ENCODE measurements around the gene MAPKAP1. TPM values are rescaled to one million over a fixed set of nuclear protein-coding genes. Genes with fewer than 3 reads are reported as not detected.
"Not testable (repeated sequence)": the region's sequence is repeated elsewhere in the genome, so short reads cannot be mapped to it uniquely, and the experiment has no call there.

The MAPKAP1 gene
- polyA plus RNA-seq, 3 donors: 78.0 to 85.6 (median 81.3) TPM

GRCh38 chr9:125571824-125572223, 135.2 kb downstream of the MAPKAP1 start:
- not testable (repeated sequence) for DNase-seq (ENCODE audit: low read depth in 3 of 3, low spot score in 2 of 3)

GRCh38 chr9:125570246-125570645, 136.8 kb downstream of the MAPKAP1 start:
- no peak for DNase-seq (ENCODE audit: low read depth in 3 of 3, low spot score in 2 of 3)

DNA sequence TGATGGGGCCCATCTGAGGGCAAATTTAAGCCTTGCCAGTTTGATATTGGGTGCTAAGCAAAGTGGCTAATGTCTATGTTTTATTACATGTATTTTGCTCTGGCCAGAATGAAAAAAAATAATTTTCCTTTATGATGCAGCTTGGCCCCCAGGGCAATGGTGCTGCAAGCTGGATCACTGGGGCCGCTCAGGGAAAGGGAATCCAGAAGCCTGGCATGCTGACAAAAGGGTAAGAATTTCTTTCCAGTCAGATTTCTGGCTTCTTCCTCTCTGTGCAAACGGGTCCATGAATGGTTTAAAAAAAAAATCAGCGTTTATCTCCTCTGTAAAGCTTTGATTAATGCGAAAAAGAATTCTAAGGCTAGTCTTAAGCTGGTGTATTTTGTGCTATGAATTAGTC, 138.4 kb downstream of the MAPKAP1 start:
- DNase-seq (ENCODE audit: low read depth in 3 of 3, low spot score in 2 of 3): no peak

DNA sequence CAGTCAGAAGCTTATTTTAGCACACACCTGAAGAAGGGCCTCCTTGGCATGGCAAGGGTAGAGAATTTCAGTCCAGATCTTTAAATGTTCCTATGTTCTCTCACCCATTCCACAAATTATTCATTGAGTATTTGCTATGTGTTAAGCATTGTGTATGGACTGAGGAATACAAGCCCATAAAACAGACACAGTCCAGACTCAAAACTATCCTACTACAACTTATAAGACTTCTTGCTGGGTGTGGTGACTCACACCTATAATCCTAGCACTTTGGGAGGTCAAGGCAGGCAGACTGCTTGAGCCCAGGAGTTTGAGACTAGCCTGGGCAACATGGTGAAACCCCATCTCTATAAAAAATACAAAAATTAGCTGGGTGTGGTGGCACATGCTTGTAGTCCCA, 141.0 kb downstream of the MAPKAP1 start:
- DNase-seq (ENCODE audit: low read depth in 3 of 3, low spot score in 2 of 3): not testable (repeated sequence)

- no peak for DNase-seq (ENCODE audit: low read depth in 3 of 3, low spot score in 2 of 3)
These were observed 141.9 kb downstream of the MAPKAP1 start for GRCh38 chr9:125565126-125565525.

- DNase-seq (ENCODE audit: low read depth in 3 of 3, low spot score in 2 of 3): no peak
These were observed 142.4 kb downstream of the MAPKAP1 start for GRCh38 chr9:125564631-125565030.

GRCh38 chr9:125561509-125562148, 145.4 kb downstream of the MAPKAP1 start:
- no peak for DNase-seq (ENCODE audit: low read depth in 3 of 3, low spot score in 2 of 3)

DNA sequence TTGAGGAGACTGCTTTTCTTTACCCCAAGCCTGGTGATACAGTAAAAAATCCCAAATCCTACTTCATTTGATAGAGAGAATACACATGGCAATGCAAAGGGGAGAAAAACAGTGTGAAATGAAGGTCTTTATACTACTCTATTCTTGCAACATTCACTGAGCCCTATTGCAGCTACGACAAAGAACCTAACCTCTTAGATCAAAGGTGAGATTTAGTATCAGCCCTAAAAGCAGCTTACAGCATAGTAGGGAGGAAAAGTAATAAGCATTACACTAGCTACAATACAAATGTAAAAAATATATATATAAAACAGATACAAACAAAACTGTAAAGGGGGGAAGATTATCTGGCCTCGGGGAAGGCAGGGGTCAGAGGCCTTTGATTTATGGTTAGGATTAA, 147.1 kb downstream of the MAPKAP1 start:
- no peak for DNase-seq (ENCODE audit: low read depth in 3 of 3, low spot score in 2 of 3)

GRCh38 chr9:125559194-125559593, 147.8 kb downstream of the MAPKAP1 start:
- DNase-seq (ENCODE audit: low read depth in 3 of 3, low spot score in 2 of 3): no peak

GRCh38 chr9:125558453-125559092, 148.4 kb downstream of the MAPKAP1 start:
- peak in 2 of 3 donors; percentile 45 to 58 for DNase-seq (ENCODE audit: low read depth in 3 of 3, low spot score in 2 of 3)

DNA sequence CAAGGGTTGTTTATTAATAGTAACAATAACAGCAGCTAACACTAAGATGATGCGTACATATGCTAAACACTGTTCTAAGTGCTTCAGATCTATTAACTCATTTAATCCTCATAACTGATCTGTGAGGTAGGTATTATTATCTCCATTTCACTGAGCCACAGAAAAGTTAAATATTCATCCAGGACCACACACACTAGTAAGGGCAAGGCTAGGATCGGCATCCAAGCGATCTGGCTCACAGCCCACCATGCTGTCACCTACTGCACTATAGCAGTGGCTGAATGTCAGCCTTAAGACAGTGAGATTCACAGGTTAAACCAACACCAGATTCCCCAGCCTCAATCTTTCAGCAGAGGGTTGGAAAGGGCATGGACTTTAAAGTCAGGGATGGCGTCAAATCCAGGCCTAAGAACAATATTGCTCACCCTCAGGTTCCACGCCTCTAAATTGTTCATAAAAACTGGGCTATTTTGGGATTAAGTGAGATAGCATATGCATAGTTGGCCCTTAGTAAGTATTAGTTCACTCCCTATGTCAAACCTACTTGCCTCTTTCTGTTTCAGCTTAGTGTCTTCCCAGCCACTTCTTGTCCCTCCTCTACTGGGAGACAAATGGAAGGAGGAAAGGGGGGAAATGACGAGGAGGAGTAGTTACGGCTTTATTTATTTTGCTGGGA, 150.8 kb downstream of the MAPKAP1 start:
- no peak for DNase-seq (ENCODE audit: low read depth in 3 of 3, low spot score in 2 of 3)

- no peak for DNase-seq (ENCODE audit: low read depth in 3 of 3, low spot score in 2 of 3)
These were observed 152.3 kb downstream of the MAPKAP1 start for GRCh38 chr9:125554726-125555125.

- no peak for DNase-seq (ENCODE audit: low read depth in 3 of 3, low spot score in 2 of 3)
These were observed 155.2 kb downstream of the MAPKAP1 start for GRCh38 chr9:125551781-125552180.

GRCh38 chr9:125549891-125550885, 156.8 kb downstream of the MAPKAP1 start:
- peak in 2 of 3 donors; percentile 44 to 52 for DNase-seq (ENCODE audit: low read depth in 3 of 3, low spot score in 2 of 3)

GRCh38 chr9:125549465-125549871, 157.5 kb downstream of the MAPKAP1 start:
- DNase-seq (ENCODE audit: low read depth in 3 of 3, low spot score in 2 of 3): no peak

DNA sequence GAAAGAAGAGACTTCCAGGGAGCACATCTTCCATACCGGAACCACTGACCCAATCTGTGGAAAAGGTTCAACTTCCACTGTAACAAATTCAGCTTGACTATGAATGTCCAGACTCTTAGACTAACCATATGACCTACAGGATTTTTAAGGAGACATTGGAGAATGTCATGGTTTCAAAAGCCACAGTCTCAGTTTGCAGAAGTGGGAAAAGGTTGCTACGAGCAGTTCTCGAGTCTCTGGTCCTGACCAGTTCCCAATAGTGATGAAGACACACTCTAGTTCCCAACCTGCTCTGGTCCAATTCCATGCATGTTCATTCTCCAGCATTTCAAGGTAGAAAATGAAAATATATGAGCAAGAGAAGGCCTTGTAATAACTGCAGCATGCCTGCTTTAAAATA, 158.0 kb downstream of the MAPKAP1 start:
- no peak for DNase-seq (ENCODE audit: low read depth in 3 of 3, low spot score in 2 of 3)

- no peak for DNase-seq (ENCODE audit: low read depth in 3 of 3, low spot score in 2 of 3)
These were observed 158.9 kb downstream of the MAPKAP1 start for GRCh38 chr9:125548141-125548540.

DNA sequence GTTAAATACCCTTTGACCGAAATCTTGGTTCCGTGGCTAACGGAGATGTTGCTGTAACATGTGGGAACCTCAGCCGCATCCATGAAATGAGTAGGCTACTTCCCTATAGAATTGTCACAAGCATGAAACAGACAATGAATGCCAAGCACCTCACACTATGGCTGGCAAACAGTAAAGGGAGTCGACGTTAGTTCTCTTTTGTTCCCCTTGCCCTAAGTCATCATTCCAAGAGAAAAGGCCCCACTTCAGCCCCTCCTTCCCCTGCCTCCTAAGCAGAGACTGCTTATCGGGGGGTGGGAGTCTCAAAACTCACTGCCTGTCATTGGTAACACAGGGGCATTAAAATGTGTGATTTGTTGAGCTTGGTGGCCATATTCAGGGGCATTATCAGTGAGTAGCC, 159.6 kb downstream of the MAPKAP1 start:
- no peak for DNase-seq (ENCODE audit: low read depth in 3 of 3, low spot score in 2 of 3)

- DNase-seq (ENCODE audit: low read depth in 3 of 3, low spot score in 2 of 3): no peak
These were observed 161.2 kb downstream of the MAPKAP1 start for GRCh38 chr9:125545845-125546244.

GRCh38 chr9:125544988-125545651, 161.9 kb downstream of the MAPKAP1 start:
- no peak for DNase-seq (ENCODE audit: low read depth in 3 of 3, low spot score in 2 of 3)
